DOHH2 (cell line): ENCODE data around the gene FAM50A.
"Not testable (repeated sequence)": the region's sequence is repeated elsewhere in the genome, so short reads cannot be mapped to it uniquely, and the experiment has no call there.

ENCODE experiments used
- H3F3A ChIP-seq: fragments of 200-600 bp; sonication (generic), shearing (Covaris generic); 2 replicates; pipeline ENCODE4 v1.6.0; 2016; ENCODE audit warnings: antibody characterized with exemption, mild to moderate bottlenecking; ENCODE audit not compliant: control insufficient read depth, insufficient read depth
- H3K27ac ChIP-seq: fragments of 200-600 bp; sonication (generic); 2 replicates; pipeline ENCODE4 v1.5.1; 2014; ENCODE audit warnings: low read depth, mild to moderate bottlenecking, low read length, moderate library complexity
- H3K27me3 ChIP-seq: fragments of 200-600 bp; sonication (generic); 2 replicates; pipeline ENCODE4 v1.6.1; 2014; ENCODE audit warnings: mild to moderate bottlenecking, low read length, mixed read lengths; ENCODE audit not compliant: control insufficient read depth
- H3K36me3 ChIP-seq: fragments of 200-600 bp; sonication (generic); 2 replicates; pipeline ENCODE4 v1.6.1; 2014; ENCODE audit warnings: mild to moderate bottlenecking, low read length, moderate library complexity, mixed read lengths; ENCODE audit not compliant: control insufficient read depth
- H3K4me1 ChIP-seq: fragments of 200-600 bp; sonication (generic); 2 replicates; pipeline ENCODE4 v1.6.1; 2014; ENCODE audit warnings: mild to moderate bottlenecking, low read length, mixed read lengths; ENCODE audit not compliant: control insufficient read depth
- H3K4me2 ChIP-seq: fragments of 200-600 bp; sonication (generic); 2 replicates; pipeline ENCODE4 v1.6.0; 2014; ENCODE audit warnings: mild to moderate bottlenecking, low read length, moderate library complexity
- H3K4me3 ChIP-seq: fragments of 200-600 bp; sonication (generic); 2 replicates; pipeline ENCODE4 v1.5.1; 2014; ENCODE audit warnings: mild to moderate bottlenecking, low read length, mixed read lengths
- H3K79me2 ChIP-seq: fragments of 200-600 bp; sonication (generic); 2 replicates; pipeline ENCODE4 v1.6.1; 2014; ENCODE audit warnings: mild to moderate bottlenecking, low read length, mixed read lengths; ENCODE audit not compliant: control insufficient read depth
- H3K9me2 ChIP-seq: fragments of 200-600 bp; sonication (generic); replicated peaks from 2 replicates; pipeline ENCODE4 v1.6.1; 2014; ENCODE audit warnings: mild to moderate bottlenecking, low read length, mixed read lengths; ENCODE audit not compliant: control insufficient read depth
- H3K9me3 ChIP-seq: fragments of 200-600 bp; sonication (generic); 2 replicates; pipeline ENCODE4 v1.6.1; 2014; ENCODE audit warnings: antibody characterized with exemption, low read length, mixed read lengths; ENCODE audit not compliant: control insufficient read depth, insufficient read depth
- H4K20me1 ChIP-seq: fragments of 200-600 bp; sonication (generic); 2 replicates; pipeline ENCODE4 v1.6.0; 2014; ENCODE audit warnings: low read depth, mild to moderate bottlenecking, antibody characterized with exemption, low read length, moderate library complexity; ENCODE audit not compliant: control insufficient read depth, insufficient read depth
- CTCF ChIP-seq: fragments of 200-600 bp; sonication (generic); IDR thresholded peaks from one replicate; pipeline ENCODE4 v1.5.1; 2014; ENCODE audit warnings: antibody characterized with exemption, mild to moderate bottlenecking, low read depth, low read length; ENCODE audit not compliant: poor library complexity, severe bottlenecking
- EZH2phosphoT487 ChIP-seq: fragments of 200-600 bp; sonication (generic); IDR thresholded peaks from 2 replicates; pipeline ENCODE4 v1.6.1; 2017; ENCODE audit warnings: borderline replicate concordance, mild to moderate bottlenecking, antibody characterized with exemption, low read length, moderate library complexity, mixed read lengths

Gene FAM50A

GRCh38 chrX:154397888-154398667 lies 45.9 kb upstream of the FAM50A start, which contains the start of gene RPL10:
TSS of gene RPL10 (plus strand) at chrX:154398377. CDS start at chrX:154398520, 143 bp downstream.
- peaks cover 17% of the 10 kb centered on the region for H3K4me1 ChIP-seq
- TF ChIP-seq CTCF = no peak
- no peak for TF ChIP-seq EZH2phosphoT487
- peaks cover 28% of the 10 kb centered on the region for H3K79me2 ChIP-seq
- H3K36me3 ChIP-seq = peaks cover 33% of the 10 kb centered on the region
- H3K27me3 ChIP-seq = no peaks in the 10 kb centered on the region
- H3K4me2 ChIP-seq = peak within 1 kb of the TSS; percentile 86
- no peaks in the 10 kb centered on the region for H3K9me3 ChIP-seq
- peak within 1 kb of the TSS; percentile 93 for H3K27ac ChIP-seq
- peak within 1 kb of the TSS; percentile 95 for H3K4me3 ChIP-seq
- no peaks in the 10 kb centered on the region for H3K9me2 ChIP-seq
- H3F3A ChIP-seq = peaks cover 29% of the 10 kb centered on the region
- no peaks in the 10 kb centered on the region for H4K20me1 ChIP-seq

GRCh38 chrX:154398668-154399526 lies 45.0 kb upstream of the FAM50A start:
- no peaks in the 10 kb centered on the region for H4K20me1 ChIP-seq
- no peaks in the 10 kb centered on the region for H3K9me3 ChIP-seq
- H3K27me3 ChIP-seq = no peaks in the 10 kb centered on the region
- peaks cover 33% of the 10 kb centered on the region for H3K36me3 ChIP-seq
- peaks cover 29% of the 10 kb centered on the region for H3F3A ChIP-seq
- H3K79me2 ChIP-seq = peaks cover 28% of the 10 kb centered on the region
- H3K4me3 ChIP-seq = peak overlapping the region; percentile 95
- H3K9me2 ChIP-seq = no peaks in the 10 kb centered on the region
- no peak for TF ChIP-seq EZH2phosphoT487
- TF ChIP-seq CTCF = peak; percentile 69
- H3K4me2 ChIP-seq = peak overlapping the region; percentile 86
- H3K27ac ChIP-seq = peak overlapping the region; percentile 93
- H3K4me1 ChIP-seq = peaks cover 17% of the 10 kb centered on the region

GRCh38 chrX:154399527-154400368 lies 44.2 kb upstream of the FAM50A start:
- peaks cover 28% of the 10 kb centered on the region for H3K79me2 ChIP-seq
- H3K4me1 ChIP-seq = peaks cover 17% of the 10 kb centered on the region
- no peaks in the 10 kb centered on the region for H3K9me2 ChIP-seq
- no peaks in the 10 kb centered on the region for H4K20me1 ChIP-seq
- H3K27me3 ChIP-seq = no peaks in the 10 kb centered on the region
- H3K4me3 ChIP-seq = peak overlapping the region; percentile 95
- H3F3A ChIP-seq = peaks cover 29% of the 10 kb centered on the region
- H3K4me2 ChIP-seq = peak overlapping the region; percentile 86
- no peaks in the 10 kb centered on the region for H3K9me3 ChIP-seq
- peaks cover 33% of the 10 kb centered on the region for H3K36me3 ChIP-seq
- peak overlapping the region; percentile 93 for H3K27ac ChIP-seq
- TF ChIP-seq EZH2phosphoT487 = no peak

- not testable (repeated sequence) for H3K9me2 ChIP-seq, H3K27me3 ChIP-seq, H3K4me3 ChIP-seq, H4K20me1 ChIP-seq, H3K9me3 ChIP-seq, H3K27ac ChIP-seq
- Histone ChIP-seq H3K4me1 (peaks cover 17% of the 10 kb centered on the region), H3K4me2 (peak overlapping the region; percentile 86; the same call in 1 of the 2 replicates), H3K79me2 (peaks cover 28% of the 10 kb centered on the region), H3F3A (peaks cover 29% of the 10 kb centered on the region), H3K36me3 (peaks cover 33% of the 10 kb centered on the region)
Measured at GRCh38 chrX:154400369-154400817, 43.5 kb upstream of the FAM50A start.
